ENCODE measurements around the gene HSD3B7.
A peak's percentile ranks its signal among the peaks of the same experiment; 100 is the strongest.
"Not testable (repeated sequence)": the region's sequence is repeated elsewhere in the genome, so short reads cannot be mapped to it uniquely, and the experiment has no call there.

Gene HSD3B7

GRCh38 chr16:31002250-31002700 lies 17.3 kb downstream of the HSD3B7 start:
- DNase-seq: no peak

GRCh38 chr16:31002862-31003341 lies 17.9 kb downstream of the HSD3B7 start:
- no peak for DNase-seq

GRCh38 chr16:31003744-31004143 lies 18.7 kb downstream of the HSD3B7 start:
- DNase-seq: no peak

GRCh38 chr16:31004658-31005057 lies 19.7 kb downstream of the HSD3B7 start:
- DNase-seq: no peak

- DNase-seq: no peak
These were observed 20.5 kb downstream of the HSD3B7 start for GRCh38 chr16:31005350-31006085.

GRCh38 chr16:31006086-31006385 lies 21.0 kb downstream of the HSD3B7 start:
- DNase-seq: no peak

- DNase-seq: no peak
These were observed 21.6 kb downstream of the HSD3B7 start for GRCh38 chr16:31006589-31006988.

- DNase-seq: no peak
These were observed 22.7 kb downstream of the HSD3B7 start for GRCh38 chr16:31007684-31008083.

- DNase-seq: peak; percentile 87
These were observed 23.1 kb downstream of the HSD3B7 start for GRCh38 chr16:31008149-31008548.

- no peak for DNase-seq
These were observed 23.5 kb downstream of the HSD3B7 start for GRCh38 chr16:31008551-31008950.

- DNase-seq: no peak
These were observed 24.1 kb downstream of the HSD3B7 start for GRCh38 chr16:31009120-31009519.

- DNase-seq: peak; percentile 24
These were observed 25.0 kb downstream of the HSD3B7 start for GRCh38 chr16:31009894-31010584.

- DNase-seq: peak; percentile 34
These were observed 25.7 kb downstream of the HSD3B7 start, which contains the start of gene STX1B for GRCh38 chr16:31010585-31011325. Gene STX1B, minus strand, starts transcription at chr16:31010638. Its CDS starts 242 bp downstream, at chr16:31010396.

- DNase-seq: not testable (repeated sequence)
These were observed 26.8 kb downstream of the HSD3B7 start for GRCh38 chr16:31011815-31012214.

- not testable (repeated sequence) for DNase-seq
These were observed 28.3 kb downstream of the HSD3B7 start for GRCh38 chr16:31013292-31013691.

GRCh38 chr16:31016018-31016417 lies 31.0 kb downstream of the HSD3B7 start:
- no peak for DNase-seq

- DNase-seq: not testable (repeated sequence)
These were observed 32.7 kb downstream of the HSD3B7 start for GRCh38 chr16:31017756-31018155.

GRCh38 chr16:31020536-31020935 lies 35.5 kb downstream of the HSD3B7 start:
- no peak for DNase-seq

- DNase-seq: no peak
These were observed 37.7 kb downstream of the HSD3B7 start for GRCh38 chr16:31022544-31023251.

GRCh38 chr16:31023252-31023602 lies 38.2 kb downstream of the HSD3B7 start:
- DNase-seq: no peak

- no peak for DNase-seq
These were observed 38.7 kb downstream of the HSD3B7 start for GRCh38 chr16:31023627-31024226.

- DNase-seq: no peak
These were observed 40.3 kb downstream of the HSD3B7 start for GRCh38 chr16:31025339-31025738.

GRCh38 chr16:31029272-31029671 lies 44.3 kb downstream of the HSD3B7 start:
- DNase-seq: no peak

All from EL (cell line).